Adrenal gland (tissue), 5 donors: Measurements from ENCODE around the gene WEE1.
"Not testable (repeated sequence)": the region's sequence is repeated elsewhere in the genome, so short reads cannot be mapped to it uniquely, and the experiment has no call there.

Source experiments
- POLR2A ChIP-seq, 2 donors: fragments of 450-650 bp; IDR thresholded peaks; one replicate each; pipeline ENCODE4 v1.6.1; 2017; ENCODE audit warnings: antibody characterized with exemption in 2 of 2, mild to moderate bottlenecking in 2 of 2, moderate library complexity in 1 of 2
- TF ChIP-seq, protein P1 (sequence below), 6 experiments: fragments of 450-650 bp in 4 of 6; fragments of 200-600 bp in 2 of 6; sonication (generic) in 1 of 6; IDR thresholded peaks; 1 replicate in 5 of 6; 2 replicates in 1 of 6; pipeline versions ENCODE4 v1.5.1 to v1.8.0; 2016 to 2021; ENCODE audit warnings: antibody characterized with exemption in 6 of 6, mild to moderate bottlenecking in 2 of 6, moderate library complexity in 1 of 6
- donor health status: DM: no; HTN: no; CAD: no.

DNA sequence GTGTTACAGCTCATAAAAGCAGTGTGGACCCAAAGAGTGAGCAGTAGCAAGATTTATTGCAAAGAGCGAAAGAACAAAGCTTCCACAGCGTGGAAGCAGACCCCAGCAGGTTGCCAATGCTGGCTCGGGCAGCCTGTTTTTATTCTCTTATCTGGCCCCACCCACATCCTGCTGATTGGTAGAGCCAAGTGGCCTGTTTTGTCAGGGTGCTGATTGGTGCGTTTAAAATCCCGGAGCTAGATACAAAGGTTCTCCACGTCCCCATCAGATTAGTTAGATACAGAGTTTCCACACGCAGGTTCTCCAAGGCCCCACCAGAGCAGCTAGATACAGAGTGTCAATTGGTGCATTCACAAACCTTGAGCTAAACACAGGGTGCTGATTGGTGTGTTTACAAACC, 48.9 kb downstream of the WEE1 start:
- TF ChIP-seq, protein P1, sequence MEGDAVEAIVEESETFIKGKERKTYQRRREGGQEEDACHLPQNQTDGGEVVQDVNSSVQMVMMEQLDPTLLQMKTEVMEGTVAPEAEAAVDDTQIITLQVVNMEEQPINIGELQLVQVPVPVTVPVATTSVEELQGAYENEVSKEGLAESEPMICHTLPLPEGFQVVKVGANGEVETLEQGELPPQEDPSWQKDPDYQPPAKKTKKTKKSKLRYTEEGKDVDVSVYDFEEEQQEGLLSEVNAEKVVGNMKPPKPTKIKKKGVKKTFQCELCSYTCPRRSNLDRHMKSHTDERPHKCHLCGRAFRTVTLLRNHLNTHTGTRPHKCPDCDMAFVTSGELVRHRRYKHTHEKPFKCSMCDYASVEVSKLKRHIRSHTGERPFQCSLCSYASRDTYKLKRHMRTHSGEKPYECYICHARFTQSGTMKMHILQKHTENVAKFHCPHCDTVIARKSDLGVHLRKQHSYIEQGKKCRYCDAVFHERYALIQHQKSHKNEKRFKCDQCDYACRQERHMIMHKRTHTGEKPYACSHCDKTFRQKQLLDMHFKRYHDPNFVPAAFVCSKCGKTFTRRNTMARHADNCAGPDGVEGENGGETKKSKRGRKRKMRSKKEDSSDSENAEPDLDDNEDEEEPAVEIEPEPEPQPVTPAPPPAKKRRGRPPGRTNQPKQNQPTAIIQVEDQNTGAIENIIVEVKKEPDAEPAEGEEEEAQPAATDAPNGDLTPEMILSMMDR (IDR thresholded peaks at IDR 0.05) = not testable (repeated sequence)
- TF ChIP-seq POLR2A (IDR thresholded peaks at IDR 0.05) = not testable (repeated sequence)
